Pons (tissue), 1 donor: ENCODE data around the gene CDK14.

Experiments used
- DNase-seq: peaks from one replicate; pipeline ENCODE4 v3.0.0-alpha.2; 2016; ENCODE audit warnings: low spot score

CDK14 gene

GRCh38 chr7:90595801-90596670, at the start of gene CDK14:
Gene CDK14 (plus strand): TSS chr7:90596321. CDS start chr7:90596628, 307 bp downstream.
- DNase-seq = no peak

GRCh38 chr7:90551036-90551435, 45.1 kb upstream of the CDK14 start:
- no peak for DNase-seq

GRCh38 chr7:90552521-90552920, 43.6 kb upstream of the CDK14 start:
- no peak for DNase-seq

GRCh38 chr7:90560730-90561129, 35.4 kb upstream of the CDK14 start:
- DNase-seq = no peak

GRCh38 chr7:90563286-90563685, 32.8 kb upstream of the CDK14 start:
- DNase-seq = no peak

- no peak for DNase-seq
Observed at GRCh38 chr7:90564455-90564854, 31.7 kb upstream of the CDK14 start.

GRCh38 chr7:90568213-90568612, 27.9 kb upstream of the CDK14 start:
- no peak for DNase-seq

- no peak for DNase-seq
Observed at GRCh38 chr7:90569368-90569767, 26.8 kb upstream of the CDK14 start.

GRCh38 chr7:90570373-90570959, 25.7 kb upstream of the CDK14 start:
- no peak for DNase-seq

- no peak for DNase-seq
Observed at GRCh38 chr7:90574146-90574819, 21.8 kb upstream of the CDK14 start.

GRCh38 chr7:90574820-90575187, 21.3 kb upstream of the CDK14 start:
- DNase-seq = no peak

- DNase-seq = no peak
Observed at GRCh38 chr7:90579181-90579688, 16.9 kb upstream of the CDK14 start.

- no peak for DNase-seq
Observed at GRCh38 chr7:90580051-90580450, 16.1 kb upstream of the CDK14 start.

- no peak for DNase-seq
Observed at GRCh38 chr7:90582164-90582563, 14.0 kb upstream of the CDK14 start.

- DNase-seq = no peak
Observed at GRCh38 chr7:90584378-90584777, 11.7 kb upstream of the CDK14 start.

GRCh38 chr7:90586091-90586490, 10.0 kb upstream of the CDK14 start:
- no peak for DNase-seq

GRCh38 chr7:90587766-90588165, 8.4 kb upstream of the CDK14 start:
- DNase-seq = no peak

GRCh38 chr7:90592033-90592432, 4.1 kb upstream of the CDK14 start:
- DNase-seq = no peak

GRCh38 chr7:90593205-90593604, 2.9 kb upstream of the CDK14 start:
- no peak for DNase-seq

- no peak for DNase-seq
Observed at GRCh38 chr7:90594751-90595317, 1.3 kb upstream of the CDK14 start.

- DNase-seq = no peak
Observed at GRCh38 chr7:90595342-90595800, 750 bp upstream of the CDK14 start.
